GM21390 (cell line): ENCODE data around the gene SELL.
"Not testable (repeated sequence)": the region's sequence is repeated elsewhere in the genome, so short reads cannot be mapped to it uniquely, and the experiment has no call there.

Experiments used
- ATAC-seq: cut with Tn5 transposase; IDR thresholded peaks from one replicate; pipeline ENCODE4 v1.9.1; 2021; ENCODE audit not compliant: unreplicated experiment

Gene SELL

DNA sequence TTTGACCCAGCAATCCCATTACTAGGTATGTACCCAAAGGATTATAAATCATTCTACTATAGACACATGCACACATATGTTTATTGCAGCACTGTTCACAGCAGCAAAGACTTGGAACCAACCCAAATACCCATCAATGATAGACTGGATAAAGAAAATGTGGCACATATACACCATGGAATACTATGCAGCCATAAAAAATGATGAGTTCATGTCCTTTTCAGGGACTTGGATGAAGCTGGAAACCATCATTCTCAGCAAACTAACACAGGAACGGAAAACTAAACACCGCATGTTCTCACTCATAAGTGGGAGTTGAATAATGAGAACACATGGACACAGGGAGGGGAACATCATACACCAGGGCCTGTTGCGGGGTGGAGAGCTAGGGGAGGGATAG lies 41.2 kb downstream of the SELL start:
- not testable (repeated sequence) for ATAC-seq

DNA sequence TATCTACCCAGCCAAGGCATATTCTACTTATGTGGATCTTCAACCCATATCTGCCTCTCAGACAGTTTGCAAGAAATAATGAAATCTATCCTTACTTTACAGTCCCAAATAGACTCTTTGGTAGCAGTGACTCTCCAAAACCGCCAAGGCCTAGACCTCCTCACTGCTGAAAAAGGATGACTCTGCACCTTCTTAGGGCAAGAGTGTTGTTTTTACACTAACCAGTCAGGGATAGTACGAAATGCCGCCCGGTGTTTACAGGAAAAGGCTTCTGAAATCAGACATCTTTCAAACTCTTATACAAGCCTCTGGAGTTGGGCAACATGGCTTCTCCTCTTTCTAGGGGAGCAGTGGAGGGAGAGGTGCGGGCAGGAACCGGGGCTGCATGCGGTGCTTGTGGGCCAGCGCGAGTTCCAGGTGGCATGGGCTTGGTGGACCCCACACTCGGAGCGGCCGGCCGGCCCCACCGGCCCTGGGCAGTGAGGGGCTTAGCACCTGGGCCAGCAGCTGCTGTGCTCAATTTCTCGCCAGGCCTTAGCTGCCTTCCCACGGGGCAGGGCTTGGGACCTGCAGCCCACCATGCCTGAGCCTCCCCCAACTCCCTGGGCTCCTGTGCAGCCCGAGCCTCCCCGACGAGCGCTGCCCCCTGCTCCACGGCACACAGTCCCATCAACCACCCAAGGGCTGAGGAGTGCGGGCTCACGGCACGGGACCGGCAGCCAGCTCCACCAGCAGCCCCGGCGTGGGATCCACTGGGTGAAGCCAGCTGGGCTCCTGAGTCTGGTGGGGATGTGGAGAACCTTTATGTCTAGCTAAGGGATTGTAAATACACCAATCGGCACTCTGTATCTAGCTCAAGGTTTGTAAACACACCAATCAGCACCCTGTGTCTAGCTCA lies 43.5 kb downstream of the SELL start:
- not testable (repeated sequence) for ATAC-seq

DNA sequence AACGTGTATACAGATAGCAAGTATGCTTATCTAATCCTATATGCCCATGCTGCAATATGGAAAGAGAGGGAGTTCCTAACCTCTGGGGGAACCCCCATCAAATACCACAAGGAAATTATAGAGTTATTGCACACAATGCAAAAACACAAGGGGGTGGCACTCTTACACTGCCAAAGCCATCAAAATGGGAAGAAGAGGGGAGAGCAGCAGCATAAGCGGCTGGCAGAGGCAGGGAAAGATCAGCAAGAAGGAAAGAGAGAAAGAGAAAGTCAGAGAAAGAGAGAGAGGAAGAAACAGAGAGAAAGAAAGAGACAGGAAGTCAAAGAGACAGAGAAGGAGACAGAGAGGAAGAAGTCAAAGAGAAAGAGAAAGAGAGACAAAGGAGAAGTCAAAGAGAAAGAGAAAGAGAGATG lies 44.2 kb downstream of the SELL start:
- ATAC-seq: peak; percentile 83

DNA sequence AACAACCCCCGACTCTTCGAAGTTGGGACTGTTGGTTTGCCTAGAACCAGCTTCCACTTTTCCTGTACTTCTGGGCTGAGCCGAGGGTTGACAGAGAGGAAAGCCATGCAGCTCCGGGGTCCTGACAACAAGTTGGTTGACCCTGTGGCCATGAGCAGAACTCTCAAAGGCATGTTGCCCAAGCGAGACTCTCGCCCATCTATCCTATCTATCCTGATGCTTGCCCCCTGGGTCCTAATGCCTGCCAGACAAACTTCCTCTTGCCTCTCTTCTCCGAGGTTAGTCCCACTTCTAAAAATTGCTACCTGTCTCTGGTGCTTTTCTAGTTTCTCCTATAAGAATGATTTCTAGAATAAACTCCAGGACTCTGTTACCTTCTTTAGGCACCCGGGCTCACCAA lies 48.7 kb downstream of the SELL start:
- ATAC-seq: not testable (repeated sequence)

DNA sequence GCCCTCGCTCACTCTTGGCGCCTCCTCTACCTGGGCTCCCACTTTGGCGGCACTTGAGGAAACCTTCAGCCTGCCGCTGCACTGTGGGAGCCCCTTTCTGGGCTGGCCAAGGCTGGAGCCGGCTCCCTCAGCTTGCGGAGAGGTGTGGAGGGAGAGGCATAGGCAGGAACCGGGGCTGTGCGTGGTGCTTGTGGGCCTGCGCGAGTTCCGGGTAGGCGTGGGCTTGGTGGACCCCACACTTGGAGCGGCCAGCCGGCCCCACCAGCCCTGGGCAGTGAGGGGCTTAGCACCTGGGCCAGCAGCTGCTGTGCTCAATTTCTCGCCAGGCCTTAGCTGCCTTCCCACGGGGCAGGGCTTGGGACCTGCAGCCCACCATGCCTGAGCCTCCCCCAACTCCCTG lies 50.4 kb downstream of the SELL start:
- ATAC-seq: not testable (repeated sequence)

DNA sequence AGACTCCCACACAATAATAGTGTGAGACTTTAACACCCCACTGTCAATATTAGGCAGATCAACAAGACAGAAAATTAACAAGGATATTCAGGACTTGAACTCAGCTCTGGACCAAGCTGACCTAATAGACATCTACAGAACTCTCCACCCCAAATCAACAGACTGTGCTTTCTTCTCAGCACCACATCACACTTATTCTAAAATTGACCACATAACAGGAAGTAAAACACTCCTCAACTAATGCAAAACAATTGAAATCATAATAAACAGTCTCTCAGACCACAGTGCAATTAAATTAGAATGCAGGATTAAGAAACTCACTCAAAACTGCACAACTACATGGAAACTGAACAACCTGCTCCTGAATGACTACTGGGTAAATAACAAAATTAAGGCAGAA lies 52.6 kb downstream of the SELL start:
- not testable (repeated sequence) for ATAC-seq

DNA sequence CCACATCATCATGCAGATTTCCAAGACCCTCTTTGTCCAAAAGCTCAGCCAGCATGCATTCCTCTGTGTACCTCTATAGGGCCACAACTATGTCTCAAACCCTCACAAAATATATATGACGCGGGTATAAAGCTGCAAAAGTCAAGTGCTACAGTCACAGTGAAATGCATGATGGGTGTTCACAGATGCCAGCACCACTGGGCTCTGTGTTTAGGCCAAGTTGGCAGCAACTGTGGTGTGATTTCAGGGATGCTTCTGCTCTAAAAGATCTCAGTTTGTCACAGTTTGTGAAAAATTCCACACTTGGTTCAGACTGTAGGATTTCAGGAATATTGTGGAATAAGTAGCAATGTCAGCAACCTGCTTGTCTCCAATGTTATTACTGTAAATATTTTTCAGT lies 57.5 kb downstream of the SELL start:
- no peak for ATAC-seq

DNA sequence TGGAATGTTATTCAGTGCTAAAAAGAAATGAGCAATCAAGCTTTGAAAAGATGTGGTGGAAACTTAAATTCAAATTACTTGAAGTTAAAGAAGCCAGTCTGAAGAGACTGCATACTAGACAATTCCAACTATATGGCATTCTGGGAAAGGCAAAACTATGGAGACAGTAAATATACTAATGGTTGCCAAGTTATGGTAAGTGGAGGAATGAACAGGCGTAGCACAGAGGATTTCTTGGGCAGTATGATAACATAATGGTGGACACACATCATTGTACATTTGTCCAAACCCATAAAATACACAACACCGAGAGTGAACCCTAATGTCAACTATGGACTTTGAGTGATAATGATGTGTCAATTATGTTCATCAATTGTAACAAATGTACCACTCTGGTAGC lies 60.4 kb downstream of the SELL start:
- no peak for ATAC-seq

DNA sequence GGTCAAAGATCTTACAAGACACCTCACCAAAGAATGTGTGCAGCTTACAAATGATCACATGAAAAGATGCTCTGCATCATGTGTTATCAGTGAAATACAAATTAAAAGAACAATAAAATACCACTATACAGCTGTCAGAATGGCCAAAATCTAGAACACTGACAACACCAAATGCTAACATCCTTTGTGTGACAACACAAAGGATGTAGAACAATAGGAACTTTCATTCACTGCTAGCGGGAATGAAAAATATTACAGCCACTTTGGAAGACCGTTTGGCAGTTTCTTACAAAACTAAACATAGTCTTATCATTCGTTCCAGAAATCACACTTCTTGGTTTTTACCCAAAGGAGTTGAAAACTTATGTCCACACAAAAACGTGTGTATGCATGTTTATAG lies 60.9 kb downstream of the SELL start:
- ATAC-seq: no peak

DNA sequence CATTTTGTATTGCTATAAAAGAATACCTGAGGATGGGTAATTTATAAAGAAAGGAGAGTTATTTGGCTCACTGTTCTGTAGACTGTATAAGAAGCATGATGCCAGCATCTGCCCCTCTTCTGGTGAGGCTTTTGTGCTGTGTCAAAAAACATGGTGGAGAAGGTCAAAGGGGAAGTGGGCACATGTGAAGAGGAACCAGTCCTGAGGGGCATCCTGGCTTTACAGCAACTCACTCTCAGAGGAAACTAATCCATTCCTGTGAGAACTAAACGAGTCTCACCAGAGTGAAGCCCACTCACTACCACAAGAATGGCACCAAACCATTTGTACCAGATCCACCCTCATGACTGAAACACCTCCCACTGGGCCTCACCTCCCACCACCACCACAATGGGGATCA lies 62.7 kb downstream of the SELL start:
- no peak for ATAC-seq

DNA sequence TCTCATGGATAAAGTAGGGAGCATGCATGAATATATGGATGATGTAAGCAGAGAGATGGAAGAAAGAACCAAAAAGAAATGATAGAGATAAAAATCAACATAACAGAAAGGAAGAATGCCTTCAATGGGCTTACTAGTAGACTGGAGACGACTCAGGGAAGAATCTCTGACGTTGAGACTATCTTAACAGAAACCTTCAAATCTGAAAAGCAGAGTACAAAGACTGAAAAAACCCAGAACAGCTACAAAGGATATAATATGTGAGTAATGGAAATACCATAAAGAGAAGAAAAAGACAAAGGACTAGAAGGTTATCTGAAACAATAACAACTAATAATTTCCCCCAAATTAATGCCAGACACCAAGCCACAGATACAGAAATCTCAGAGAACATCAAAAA lies 63.2 kb downstream of the SELL start:
- ATAC-seq: no peak

DNA sequence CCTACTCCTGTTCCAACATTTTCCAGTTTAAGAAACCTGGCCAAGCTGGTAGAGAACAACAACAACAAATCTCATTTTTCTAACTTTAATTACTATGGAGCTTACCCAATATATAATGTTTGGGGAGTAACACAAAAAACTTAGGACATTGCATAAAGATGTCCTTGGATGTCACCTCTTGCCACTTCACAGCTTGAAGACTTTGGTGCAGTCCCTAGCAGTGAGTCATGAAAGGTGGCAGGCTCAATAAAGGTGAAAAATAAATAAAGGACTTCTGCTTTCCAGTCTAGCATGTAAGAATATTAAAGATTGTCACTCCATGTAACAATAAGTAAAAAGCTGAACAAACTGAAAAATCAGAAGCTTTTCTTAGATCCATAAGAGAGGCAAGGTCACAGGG lies 63.9 kb downstream of the SELL start:
- no peak for ATAC-seq

DNA sequence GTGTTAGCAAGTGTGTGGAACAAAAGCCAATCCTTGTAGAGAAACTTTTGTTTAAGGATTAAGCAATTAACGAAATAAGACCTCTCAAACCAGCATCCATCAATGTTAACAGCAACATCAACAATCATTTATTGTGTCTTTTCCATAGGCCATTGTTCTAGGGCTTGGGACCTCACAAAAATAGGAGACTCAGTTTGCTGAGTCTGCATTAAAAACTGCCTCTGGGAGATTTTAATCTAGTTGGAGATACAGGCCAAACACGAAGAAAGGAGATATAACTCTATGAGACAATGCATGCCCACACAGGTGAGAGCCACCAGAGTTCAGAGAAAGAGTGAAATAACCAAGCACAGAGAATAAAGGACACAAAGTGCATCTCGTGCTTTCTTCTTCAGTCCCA lies 67.1 kb downstream of the SELL start:
- ATAC-seq: no peak
